Hepatocyte (in vitro differentiated cells): ENCODE data around the gene GFER. TPM values are rescaled to one million over a fixed set of nuclear protein-coding genes. Genes with fewer than 3 reads are reported as not detected.

ENCODE experiments used
- DNase-seq: peaks from one replicate; pipeline ENCODE4 v3.0.0-alpha.2; 2016; ENCODE audit warnings: low spot score
- H2AFZ ChIP-seq: fragments of 200-600 bp; sonication (generic); 2 replicates; pipeline ENCODE4 v1.6.0; 2016; ENCODE audit warnings: antibody characterized with exemption, mild to moderate bottlenecking
- H3K27ac ChIP-seq: fragments of 200-600 bp; sonication (generic); 2 replicates; pipeline ENCODE4 v1.5.1; 2016; ENCODE audit warnings: mild to moderate bottlenecking
- H3K27me3 ChIP-seq: fragments of 200-600 bp; sonication (generic); 2 replicates; pipeline ENCODE4 v1.6.1; 2016
- H3K36me3 ChIP-seq: fragments of 200-600 bp; sonication (generic); replicated peaks from 2 replicates; pipeline ENCODE4 v1.5.1; 2016; ENCODE audit warnings: low read depth; ENCODE audit not compliant: insufficient read depth
- H3K4me1 ChIP-seq: fragments of 200-600 bp; sonication (generic); 2 replicates; pipeline ENCODE4 v1.5.1; 2016; ENCODE audit warnings: mild to moderate bottlenecking, moderate library complexity; ENCODE audit not compliant: insufficient read depth
- H3K4me2 ChIP-seq: fragments of 200-600 bp; sonication (generic); 2 replicates; pipeline ENCODE4 v1.6.0; 2016
- H3K4me3 ChIP-seq: fragments of 200-600 bp; sonication (generic); 2 replicates; pipeline ENCODE4 v1.5.1; 2016; ENCODE audit warnings: mild to moderate bottlenecking
- H3K79me2 ChIP-seq: fragments of 200-600 bp; sonication (generic); 2 replicates; pipeline ENCODE4 v1.6.0; 2017; ENCODE audit warnings: mild to moderate bottlenecking
- H3K9me2 ChIP-seq: fragments of 200-600 bp; sonication (generic); replicated peaks from 2 replicates; pipeline ENCODE4 v1.6.0; 2017; ENCODE audit warnings: mild to moderate bottlenecking; ENCODE audit not compliant: insufficient read depth
- H3K9me3 ChIP-seq: fragments of 200-600 bp; sonication (generic); 2 replicates; pipeline ENCODE4 v1.5.1; 2016; ENCODE audit warnings: low read depth, mild to moderate bottlenecking
- H4K20me1 ChIP-seq: fragments of 200-600 bp; sonication (generic); 2 replicates; pipeline ENCODE4 v1.6.0; 2016; ENCODE audit warnings: mild to moderate bottlenecking; ENCODE audit not compliant: insufficient read depth, poor library complexity, severe bottlenecking
- EZH2 ChIP-seq: fragments of 200-600 bp; sonication (generic); IDR thresholded peaks from 2 replicates; pipeline ENCODE4 v1.6.1; 2016; ENCODE audit warnings: antibody characterized with exemption, mild to moderate bottlenecking, borderline replicate concordance
- EZH2phosphoT487 ChIP-seq: fragments of 200-600 bp; sonication (generic); IDR thresholded peaks from one replicate; pipeline ENCODE4 v1.6.1; 2018; ENCODE audit warnings: antibody characterized with exemption, mild to moderate bottlenecking, low read depth, moderate library complexity; ENCODE audit not compliant: unreplicated experiment, severe bottlenecking
- WGBS: methylation state at CpG from one replicate; pipeline ENCODE4 v1.1.6; 2016; ENCODE audit warnings: low lambda C conversion rate; ENCODE audit errors: missing lambda C conversion rate; 5-methylcytosine and 5-hydroxymethylcytosine counted together
- polyA plus RNA-seq: library from polyadenylated mRNA; unstranded; fragments of >200 nt; fragmentation: Nextera tagmentation; extraction: Ambion mirVana; gene quantifications from 2 replicates; pipeline ENCODE4 v1.2.1, GENCODE V29; 2016
- total RNA-seq: library from RNA; depleted of rRNA; stranded (reverse); fragments of >200 nt; gene quantifications from 2 replicates; pipeline ENCODE4 v1.2.3, GENCODE V29; 2014
- TF ChIP-seq, protein P1 (sequence below): fragments of 200-600 bp; sonication (generic); IDR thresholded peaks from 2 replicates; pipeline ENCODE4 v1.5.1; 2016; ENCODE audit warnings: antibody characterized with exemption, mild to moderate bottlenecking; ENCODE audit not compliant: poor library complexity

The GFER gene
- total and polyA plus RNA-seq, 2 experiments from 2014 or later: 34.9 to 44.0 TPM

DNA sequence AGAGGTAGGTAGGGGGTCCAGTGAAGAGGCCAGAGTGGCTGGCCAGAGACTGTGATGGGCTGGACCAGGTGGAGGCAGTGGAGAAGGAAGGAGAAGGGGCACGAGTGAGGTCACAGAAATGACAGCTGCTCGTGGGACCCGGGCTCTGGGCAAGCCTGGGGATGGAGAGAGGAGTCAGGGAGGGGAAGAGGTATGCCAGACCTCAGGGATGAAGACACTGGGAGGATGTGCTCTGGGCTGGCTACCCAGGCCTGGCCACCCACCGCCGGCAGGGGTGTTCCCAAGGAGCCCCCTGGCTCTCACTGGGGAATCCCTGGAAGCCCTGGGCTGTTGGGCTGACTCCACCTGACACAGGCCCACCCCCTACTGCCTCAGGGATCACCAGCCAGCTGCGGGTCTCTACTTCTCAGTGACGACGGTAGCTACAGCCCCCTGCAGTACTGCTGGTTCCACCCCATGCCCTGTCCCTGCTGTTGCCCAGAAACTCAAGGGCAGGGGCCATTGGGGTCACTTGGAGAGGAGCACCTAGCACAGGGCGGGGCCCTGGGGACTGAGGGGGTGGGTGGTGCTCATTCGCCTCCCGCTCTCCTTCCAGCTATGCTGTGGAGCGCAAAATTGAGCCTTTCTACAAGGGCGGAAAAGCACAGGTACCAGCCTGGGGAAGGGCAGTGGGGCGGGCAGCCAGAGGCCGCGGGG lies 10.4 kb upstream of the GFER start:
- Histone ChIP-seq H3K27ac (no peak overlapping the region), H3K4me3 (no peak overlapping the region), H3K27me3 (peaks cover 1% of the 10 kb centered on the region), H4K20me1 (no peaks in the 10 kb centered on the region), H3K9me3 (no peaks in the 10 kb centered on the region), H2AFZ (no peak overlapping the region), H3K4me2 (peak overlapping the region; percentile 90), H3K9me2 (no peaks in the 10 kb centered on the region), H3K4me1 (peaks cover 11% of the 10 kb centered on the region), H3K36me3 (no peaks in the 10 kb centered on the region), H3K79me2 (peaks cover 26% of the 10 kb centered on the region)
- TF ChIP-seq, protein P1, sequence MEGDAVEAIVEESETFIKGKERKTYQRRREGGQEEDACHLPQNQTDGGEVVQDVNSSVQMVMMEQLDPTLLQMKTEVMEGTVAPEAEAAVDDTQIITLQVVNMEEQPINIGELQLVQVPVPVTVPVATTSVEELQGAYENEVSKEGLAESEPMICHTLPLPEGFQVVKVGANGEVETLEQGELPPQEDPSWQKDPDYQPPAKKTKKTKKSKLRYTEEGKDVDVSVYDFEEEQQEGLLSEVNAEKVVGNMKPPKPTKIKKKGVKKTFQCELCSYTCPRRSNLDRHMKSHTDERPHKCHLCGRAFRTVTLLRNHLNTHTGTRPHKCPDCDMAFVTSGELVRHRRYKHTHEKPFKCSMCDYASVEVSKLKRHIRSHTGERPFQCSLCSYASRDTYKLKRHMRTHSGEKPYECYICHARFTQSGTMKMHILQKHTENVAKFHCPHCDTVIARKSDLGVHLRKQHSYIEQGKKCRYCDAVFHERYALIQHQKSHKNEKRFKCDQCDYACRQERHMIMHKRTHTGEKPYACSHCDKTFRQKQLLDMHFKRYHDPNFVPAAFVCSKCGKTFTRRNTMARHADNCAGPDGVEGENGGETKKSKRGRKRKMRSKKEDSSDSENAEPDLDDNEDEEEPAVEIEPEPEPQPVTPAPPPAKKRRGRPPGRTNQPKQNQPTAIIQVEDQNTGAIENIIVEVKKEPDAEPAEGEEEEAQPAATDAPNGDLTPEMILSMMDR: no peak
- no peak for TF ChIP-seq EZH2phosphoT487
- no peak for TF ChIP-seq EZH2
- no peak for DNase-seq
- 95% methylated on average over 14 of the region's 16 CpGs for WGBS

DNA sequence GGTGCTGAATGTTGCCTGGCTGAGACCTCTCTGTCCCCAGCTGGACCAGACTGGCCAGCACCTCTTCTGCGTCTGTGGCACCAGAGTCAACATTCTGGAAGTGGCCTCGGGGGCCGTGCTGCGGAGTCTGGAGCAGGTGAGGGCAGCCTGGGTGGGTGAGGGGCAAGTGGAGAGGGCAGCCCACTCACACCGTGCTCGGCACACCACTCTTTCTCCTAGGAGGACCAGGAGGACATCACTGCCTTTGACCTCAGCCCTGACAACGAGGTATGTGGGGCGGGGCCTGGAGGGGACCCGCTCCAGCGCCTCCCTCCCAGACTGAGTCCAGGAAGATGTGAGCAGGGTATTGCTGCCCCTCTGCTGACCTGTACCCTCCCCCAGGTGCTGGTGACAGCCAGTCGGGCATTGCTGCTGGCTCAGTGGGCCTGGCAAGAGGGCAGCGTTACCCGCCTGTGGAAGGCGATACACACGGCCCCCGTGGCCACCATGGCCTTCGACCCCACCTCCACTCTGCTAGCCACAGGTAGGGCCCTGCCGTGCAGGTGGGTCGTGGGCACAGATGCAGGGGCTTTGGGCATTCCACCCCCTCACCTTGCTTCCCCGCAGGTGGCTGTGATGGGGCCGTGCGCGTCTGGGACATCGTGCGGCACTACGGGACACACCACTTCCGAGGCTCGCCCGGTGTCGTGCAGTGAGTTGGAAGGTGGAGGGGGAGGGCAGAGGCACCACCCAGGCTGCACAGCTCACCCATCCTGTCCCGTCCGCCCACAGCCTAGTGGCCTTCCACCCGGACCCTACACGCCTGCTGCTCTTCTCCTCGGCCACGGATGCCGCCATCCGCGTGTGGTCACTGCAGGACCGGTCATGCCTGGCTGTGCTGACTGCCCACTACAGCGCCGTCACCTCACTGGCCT lies 9.6 kb upstream of the GFER start:
- Histone ChIP-seq H3K4me3 (no peak overlapping the region), H2AFZ (no peak overlapping the region), H3K9me2 (no peaks in the 10 kb centered on the region), H3K9me3 (no peaks in the 10 kb centered on the region), H3K79me2 (peaks cover 26% of the 10 kb centered on the region), H4K20me1 (no peaks in the 10 kb centered on the region), H3K27ac (no peak overlapping the region), H3K4me1 (peaks cover 13% of the 10 kb centered on the region), H3K36me3 (no peaks in the 10 kb centered on the region), H3K27me3 (peaks cover 9% of the 10 kb centered on the region), H3K4me2 (no peak overlapping the region)
- WGBS: 96% methylated on average over 42 of the region's 42 CpGs
- TF ChIP-seq, protein P1: no peak
- TF ChIP-seq EZH2: no peak
- TF ChIP-seq EZH2phosphoT487: no peak
- DNase-seq: no peak

DNA sequence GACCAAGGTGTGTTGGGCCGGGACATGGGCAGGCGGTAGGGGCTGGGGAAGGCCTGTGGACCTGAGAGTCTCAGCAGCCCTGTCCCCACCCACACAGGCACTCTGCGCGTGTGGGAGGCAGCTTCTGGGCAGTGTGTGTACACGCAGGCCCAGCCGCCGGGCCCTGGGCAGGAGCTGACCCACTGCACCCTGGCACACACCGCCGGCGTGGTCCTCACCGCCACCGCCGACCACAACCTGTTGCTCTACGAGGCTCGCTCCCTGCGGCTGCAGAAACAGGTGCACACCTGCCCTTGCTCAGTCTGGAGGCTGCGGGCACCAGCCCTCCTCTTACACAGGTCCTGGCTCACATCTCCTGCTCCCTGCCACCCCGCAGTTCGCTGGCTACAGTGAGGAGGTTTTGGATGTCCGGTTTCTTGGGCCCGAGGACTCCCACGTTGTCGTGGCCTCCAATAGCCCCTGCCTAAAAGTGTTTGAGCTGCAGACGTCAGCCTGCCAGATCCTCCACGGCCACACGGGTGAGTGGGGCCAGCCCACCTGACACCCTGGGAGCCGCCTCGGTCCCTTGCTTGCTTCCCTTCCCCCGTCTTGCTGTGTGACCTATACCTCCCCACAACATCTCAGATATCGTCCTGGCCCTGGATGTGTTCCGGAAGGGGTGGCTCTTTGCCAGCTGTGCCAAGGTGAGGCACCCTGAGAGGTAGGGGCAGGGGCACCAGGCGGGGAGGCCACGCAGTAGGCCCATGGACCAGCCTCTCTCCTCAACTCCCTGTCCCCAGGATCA lies 8.4 kb upstream of the GFER start:
- Histone ChIP-seq H3K27ac (no peak overlapping the region), H4K20me1 (no peaks in the 10 kb centered on the region), H3K36me3 (no peaks in the 10 kb centered on the region), H3K9me2 (no peaks in the 10 kb centered on the region), H3K4me1 (peaks cover 24% of the 10 kb centered on the region), H3K79me2 (peaks cover 26% of the 10 kb centered on the region), H3K4me3 (no peak overlapping the region), H3K27me3 (peaks cover 22% of the 10 kb centered on the region), H3K9me3 (no peaks in the 10 kb centered on the region), H3K4me2 (no peak overlapping the region), H2AFZ (no peak overlapping the region)
- DNase-seq: no peak
- TF ChIP-seq EZH2 (no peak), EZH2phosphoT487 (no peak)
- TF ChIP-seq, protein P1: no peak
- WGBS: 97% methylated on average over 33 of the region's 33 CpGs
